AG09309 (cell line): Measurements from ENCODE around the gene FGF12.

Experiments
- DNase-seq: peaks from one replicate; pipeline ENCODE4 v3.0.0-alpha.2; 2010; ENCODE audit warnings: low read depth
- H3K4me3 ChIP-seq: 2 replicates; pipeline ENCODE4 v1.5.1; 2011; ENCODE audit warnings: mild to moderate bottlenecking, low read depth, low read length, moderate library complexity; ENCODE audit not compliant: control insufficient read depth
- TF ChIP-seq, protein P1 (sequence below): IDR thresholded peaks from 2 replicates; pipeline ENCODE4 v1.5.1; 2011; ENCODE audit warnings: mild to moderate bottlenecking, low read depth, low read length, inconsistent platforms; ENCODE audit not compliant: insufficient read depth, control insufficient read depth; ENCODE audit errors: missing control alignments

The FGF12 gene

DNA sequence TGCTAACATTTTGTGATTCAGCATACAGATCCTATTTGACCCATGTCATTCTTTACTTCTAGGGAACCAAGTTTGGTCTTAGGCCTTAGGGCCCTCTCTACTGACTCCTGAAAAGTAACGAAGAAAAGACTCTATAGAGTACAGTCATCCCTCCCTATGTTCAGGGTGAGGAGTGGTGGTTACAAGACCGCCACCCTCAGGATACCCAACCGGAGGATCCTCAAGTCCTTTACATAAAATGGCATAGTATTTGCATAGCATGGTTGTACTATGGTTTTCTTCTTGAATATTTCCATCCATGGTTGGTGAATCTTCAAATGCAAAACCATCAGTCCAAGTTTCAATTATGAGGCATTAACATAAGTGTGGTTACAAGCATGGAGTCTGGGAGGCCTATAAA lies 327.6 kb downstream of the FGF12 start:
- TF ChIP-seq, protein P1, sequence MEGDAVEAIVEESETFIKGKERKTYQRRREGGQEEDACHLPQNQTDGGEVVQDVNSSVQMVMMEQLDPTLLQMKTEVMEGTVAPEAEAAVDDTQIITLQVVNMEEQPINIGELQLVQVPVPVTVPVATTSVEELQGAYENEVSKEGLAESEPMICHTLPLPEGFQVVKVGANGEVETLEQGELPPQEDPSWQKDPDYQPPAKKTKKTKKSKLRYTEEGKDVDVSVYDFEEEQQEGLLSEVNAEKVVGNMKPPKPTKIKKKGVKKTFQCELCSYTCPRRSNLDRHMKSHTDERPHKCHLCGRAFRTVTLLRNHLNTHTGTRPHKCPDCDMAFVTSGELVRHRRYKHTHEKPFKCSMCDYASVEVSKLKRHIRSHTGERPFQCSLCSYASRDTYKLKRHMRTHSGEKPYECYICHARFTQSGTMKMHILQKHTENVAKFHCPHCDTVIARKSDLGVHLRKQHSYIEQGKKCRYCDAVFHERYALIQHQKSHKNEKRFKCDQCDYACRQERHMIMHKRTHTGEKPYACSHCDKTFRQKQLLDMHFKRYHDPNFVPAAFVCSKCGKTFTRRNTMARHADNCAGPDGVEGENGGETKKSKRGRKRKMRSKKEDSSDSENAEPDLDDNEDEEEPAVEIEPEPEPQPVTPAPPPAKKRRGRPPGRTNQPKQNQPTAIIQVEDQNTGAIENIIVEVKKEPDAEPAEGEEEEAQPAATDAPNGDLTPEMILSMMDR: no peak
- no peak for DNase-seq
- no peak overlapping the region for H3K4me3 ChIP-seq

DNA sequence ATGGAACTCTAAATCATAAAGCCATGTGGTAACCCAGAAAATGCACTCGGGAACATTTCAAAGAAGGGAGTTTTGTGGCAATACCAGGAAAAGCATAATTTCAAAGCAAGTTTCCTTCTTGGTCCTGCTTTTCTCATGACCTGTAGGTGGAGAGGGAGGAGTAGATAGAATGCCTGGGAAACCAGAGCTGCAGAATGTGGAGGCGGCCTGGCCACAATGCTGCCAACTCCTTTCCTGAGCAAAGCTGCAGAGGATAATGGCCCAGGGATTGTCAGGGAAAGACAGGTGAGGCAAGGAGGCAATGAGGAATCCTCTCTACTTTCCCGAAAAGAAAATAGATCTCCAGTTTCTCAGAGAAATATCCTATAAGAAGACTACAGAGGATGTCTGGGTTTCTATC lies 330.3 kb downstream of the FGF12 start:
- TF ChIP-seq, protein P1: no peak
- no peak overlapping the region for H3K4me3 ChIP-seq
- DNase-seq: no peak

DNA sequence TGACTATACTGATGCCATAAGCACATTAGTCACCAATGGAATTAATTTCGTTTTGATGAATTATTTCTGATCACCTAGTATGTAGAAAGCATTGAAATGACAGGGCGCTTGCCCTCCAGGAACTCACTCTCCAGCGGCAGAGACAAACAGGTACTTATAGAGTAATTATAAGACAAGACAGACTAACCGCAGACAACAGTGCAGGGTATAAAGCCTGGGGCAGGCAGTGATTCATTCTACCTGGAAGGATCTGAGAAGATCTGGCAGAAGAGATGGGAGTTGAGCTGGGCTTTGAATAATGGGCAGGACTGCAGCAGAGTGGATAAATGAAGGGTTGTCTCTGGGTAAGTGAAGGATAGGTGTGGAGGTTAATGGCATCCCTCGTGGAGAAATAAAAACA lies 331.8 kb downstream of the FGF12 start:
- TF ChIP-seq, protein P1: no peak

DNA sequence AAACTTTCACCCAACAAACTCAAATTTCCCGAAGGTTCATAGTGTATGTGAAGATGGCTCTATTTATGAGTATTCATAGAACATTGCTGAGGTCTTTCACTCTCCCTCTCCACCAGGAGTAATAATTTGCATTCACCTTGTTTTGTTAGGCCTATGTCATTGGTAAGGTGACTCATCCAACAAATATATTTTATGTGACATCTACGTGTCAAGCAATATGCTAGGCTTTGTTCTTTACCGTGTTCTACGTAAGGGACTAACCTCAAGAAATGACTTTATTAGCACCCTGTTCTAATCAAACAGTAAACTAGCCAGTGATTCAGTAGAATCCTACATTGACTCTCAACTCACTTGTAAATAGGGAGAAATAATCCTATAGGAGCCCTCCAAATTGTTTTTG lies 334.4 kb downstream of the FGF12 start:
- TF ChIP-seq, protein P1: no peak
- no peak for DNase-seq

More for the DNA sequence above, 331.8 kb downstream of the FGF12 start:
- no peak overlapping the region for H3K4me3 ChIP-seq
- DNase-seq: no peak

DNA sequence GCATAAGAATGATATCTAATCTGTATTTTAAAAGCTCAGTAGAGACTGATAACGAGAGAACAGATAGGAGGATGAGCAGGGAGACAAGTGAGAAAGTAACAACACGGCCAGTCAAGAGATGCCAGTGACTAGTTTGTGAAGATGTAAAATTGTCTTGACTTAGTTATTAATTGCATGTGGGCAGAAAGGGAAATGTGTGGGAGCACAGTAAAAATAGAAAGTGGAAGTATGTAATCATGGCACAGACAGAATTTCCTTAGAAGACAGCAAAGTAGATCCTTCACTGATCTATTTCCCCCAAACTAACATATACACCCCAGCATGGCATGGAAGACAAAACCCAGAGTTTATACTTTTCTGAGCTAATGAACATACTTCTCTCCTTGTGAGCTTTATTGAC lies 344.5 kb downstream of the FGF12 start:
- no peak overlapping the region for H3K4me3 ChIP-seq
- DNase-seq: no peak
- TF ChIP-seq, protein P1: no peak

More for the DNA sequence above, 334.4 kb downstream of the FGF12 start:
- H3K4me3 ChIP-seq: no peak overlapping the region

DNA sequence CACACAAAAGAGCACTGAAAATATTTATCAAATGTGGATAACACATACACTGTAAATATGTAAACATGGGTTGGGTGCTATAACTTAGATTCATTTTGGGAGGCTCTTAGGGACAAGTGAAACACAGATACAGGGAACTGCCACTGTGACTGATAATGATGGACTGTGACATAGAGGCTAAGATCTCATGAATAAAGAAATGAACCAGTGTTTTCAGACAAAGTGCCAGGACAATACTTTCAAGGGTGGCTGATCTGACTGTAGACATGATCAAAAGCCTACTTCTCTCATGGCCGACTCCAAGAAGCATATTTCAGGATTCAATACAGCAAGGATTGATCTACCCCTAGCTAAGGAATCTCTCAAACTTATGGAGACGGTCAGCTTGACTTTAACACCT lies 353.8 kb downstream of the FGF12 start:
- DNase-seq: no peak
- TF ChIP-seq, protein P1: no peak
- H3K4me3 ChIP-seq: no peak overlapping the region

DNA sequence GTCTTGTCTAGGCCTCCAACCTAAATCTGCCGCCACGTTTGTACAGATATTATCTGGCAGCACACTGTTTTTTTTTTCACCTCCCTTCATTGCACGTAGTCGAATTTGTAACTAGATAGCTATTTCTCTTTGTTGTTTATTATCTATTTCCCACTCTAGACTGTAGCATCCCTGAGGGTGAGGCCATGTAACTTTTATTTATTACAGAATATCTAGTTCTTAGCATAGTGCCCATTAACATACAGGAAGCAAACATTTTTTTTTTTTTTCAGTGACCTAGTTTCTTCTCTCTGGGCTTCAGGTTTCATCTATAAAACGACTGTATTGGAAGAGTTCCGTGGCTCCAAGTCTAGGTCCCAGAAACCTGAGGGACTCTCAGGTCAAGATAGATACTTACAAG lies 354.3 kb downstream of the FGF12 start:
- TF ChIP-seq, protein P1: no peak
- no peak for DNase-seq
- H3K4me3 ChIP-seq: no peak overlapping the region
